OCI-LY7 (cell line): ENCODE data around the gene POU2AF1. TPM values are rescaled to one million over a fixed set of nuclear protein-coding genes. Genes with fewer than 3 reads are reported as not detected.

Experiments
- Bru-seq: library from RNA; stranded (reverse); fragments of 400-500 nt; gene quantifications from one replicate; lab custom pipeline; 2021; lab: Mats Ljungman, UMichigan
- BruChase-seq, 2 experiments: library from RNA; stranded (reverse); fragments of 400-500 nt; gene quantifications; one replicate each; lab custom pipeline; 2021; lab: Mats Ljungman, UMichigan
- BruUV-seq: library from RNA; stranded (reverse); fragments of 400-500 nt; replicated peaks from 2 replicates; lab custom pipeline; 2021; lab: Mats Ljungman, UMichigan
- CTCF ChIA-PET: fragments of 300-600 bp; sonication (Branson Sonifier 250); formaldehyde crosslinking; loops from one replicate; lab custom pipeline; 2022; ENCODE audit warnings: antibody characterized with exemption; ENCODE audit not compliant: unreplicated experiment; lab: Charles Lee
- POLR2A ChIA-PET: fragments of 300-600 bp; sonication (Branson Sonifier 250); formaldehyde crosslinking; loops from one replicate; lab custom pipeline; 2022; ENCODE audit warnings: antibody characterized with exemption; lab: Charles Lee
- DNase-seq: peaks from one replicate; pipeline ENCODE4 v3.0.0-alpha.2; 2015; ENCODE audit warnings: low spot score
- H2AFZ ChIP-seq: fragments of 200-600 bp; sonication (generic), shearing (Covaris generic); 2 replicates; pipeline ENCODE4 v1.6.1; 2014; ENCODE audit warnings: mild to moderate bottlenecking, antibody characterized with exemption, low read length, moderate library complexity
- H3K27ac ChIP-seq: fragments of 200-600 bp; sonication (generic); 2 replicates; pipeline ENCODE4 v1.5.1; 2014; ENCODE audit warnings: mixed run types, low read depth, mild to moderate bottlenecking, moderate library complexity, low read length, inconsistent platforms; ENCODE audit not compliant: poor library complexity, severe bottlenecking
- H3K36me3 ChIP-seq: fragments of 200-600 bp; sonication (generic); 2 replicates; pipeline ENCODE4 v1.6.1; 2014; ENCODE audit warnings: mild to moderate bottlenecking, antibody characterized with exemption, low read length, moderate library complexity, mixed read lengths; ENCODE audit not compliant: insufficient read depth
- H3K4me1 ChIP-seq: fragments of 200-600 bp; sonication (generic); 2 replicates; pipeline ENCODE4 v1.5.1; 2014; ENCODE audit warnings: mild to moderate bottlenecking, low read length; ENCODE audit not compliant: insufficient read depth, poor library complexity, severe bottlenecking
- H3K4me2 ChIP-seq: fragments of 200-600 bp; sonication (generic); 2 replicates; pipeline ENCODE4 v1.6.1; 2014; ENCODE audit warnings: mild to moderate bottlenecking, low read length
- H3K4me3 ChIP-seq: fragments of 200-600 bp; sonication (generic); 2 replicates; pipeline ENCODE4 v1.5.1; 2014; ENCODE audit warnings: mild to moderate bottlenecking, low read depth, low read length; ENCODE audit not compliant: poor library complexity, severe bottlenecking
- H3K79me2 ChIP-seq: fragments of 200-600 bp; sonication (generic); 2 replicates; pipeline ENCODE4 v1.6.1; 2016; ENCODE audit warnings: low read depth, mild to moderate bottlenecking, low read length, moderate library complexity, mixed read lengths; ENCODE audit not compliant: insufficient read depth
- H3K9me2 ChIP-seq: fragments of 200-600 bp; sonication (generic); 2 replicates; pipeline ENCODE4 v1.6.1; 2016; ENCODE audit warnings: mild to moderate bottlenecking, low read length, mixed read lengths; ENCODE audit not compliant: insufficient read depth
- H3K9me3 ChIP-seq: fragments of 200-600 bp; sonication (generic); 2 replicates; pipeline ENCODE4 v1.6.1; 2014; ENCODE audit warnings: mild to moderate bottlenecking, mixed run types, low read length, mixed read lengths
- H4K20me1 ChIP-seq: fragments of 200-600 bp; sonication (generic); 2 replicates; pipeline ENCODE4 v1.6.1; 2014; ENCODE audit warnings: mild to moderate bottlenecking, antibody characterized with exemption, low read length, moderate library complexity, mixed read lengths; ENCODE audit not compliant: insufficient read depth
- EZH2phosphoT487 ChIP-seq: fragments of 200-600 bp; sonication (generic); IDR thresholded peaks from 2 replicates; pipeline ENCODE4 v1.6.1; 2018; ENCODE audit warnings: low read depth, borderline replicate concordance, mild to moderate bottlenecking, mixed run types, antibody characterized with exemption, low read length, moderate library complexity, mixed read lengths
- intact Hi-C: fragments of 100-400 bp; cut with micrococcal nuclease; formaldehyde crosslinking; loops from one replicate; pipeline ENCODE4 v1.10.0; 2022; ENCODE audit not compliant: unreplicated experiment
- long read RNA-seq: library from polyadenylated mRNA; stranded (forward); transcript quantifications from one replicate; pipeline ENCODE4 v2.0.0, GENCODE V29; 2022
- total RNA-seq, 2 experiments: library from RNA; depleted of rRNA in 1 of 2; stranded (reverse); fragments of >200 nt in 1 of 2; shearing (Covaris generic) in 1 of 2; gene quantifications; 2 replicates each; pipeline ENCODE4 v1.2.3, GENCODE V29; 2014 to 2022
- TF ChIP-seq, protein P1 (sequence below): fragments of 200-600 bp; sonication (generic); conservative IDR thresholded peaks from 2 replicates; pipeline ENCODE4 v1.5.1; 2014; ENCODE audit warnings: mild to moderate bottlenecking, antibody characterized with exemption, low read length, moderate library complexity, mixed read lengths

The POU2AF1 gene
- total RNA-seq (2014; rRNA removed; shearing (Covaris generic)) (56.4 and 86.1 TPM in 2 replicates), total RNA-seq (2022) (285 and 315 TPM in 2 replicates), Bru-seq, nascent RNA (percentile 99 among the genes with signal in this experiment), BruChase-seq, experiment 1, labeled RNA remaining after a 6-hour chase (percentile 99 among the genes with signal in this experiment), BruChase-seq, experiment 2, labeled RNA remaining after a 2-hour chase (percentile 99 among the genes with signal in this experiment)
- long read RNA-seq, transcript POU2AF1-201 (5 exons, 3,295 nt) = major isoform, 80 of 220 reads
- long read RNA-seq, partial matches to known transcripts = 48 of 220 reads
- long read RNA-seq, other reads (novel, unspliced or antisense) = 91 of 220 reads

- Histone ChIP-seq H3K4me1 (peaks cover 74% of the 10 kb centered on the region), H3K9me3 (peaks cover under 1% of the 10 kb centered on the region; the same call in 1 of the 2 replicates), H3K4me2 (peak within 1 kb of the TSS; percentile 96), H3K9me2 (no peaks in the 10 kb centered on the region), H3K79me2 (peaks cover 72% of the 10 kb centered on the region), H2AFZ (peak within 1 kb of the TSS; percentile 63; the same call in 1 of the 2 replicates), H3K36me3 (peaks cover 48% of the 10 kb centered on the region), H3K4me3 (peak within 1 kb of the TSS; percentile 92), H4K20me1 (peaks cover 27% of the 10 kb centered on the region; the same call in 1 of the 2 replicates), H3K27ac (peak within 1 kb of the TSS; percentile 96)
- intact Hi-C loops = loop anchor here (1.0 to 5.0 kb wide), 5 partner anchors 11 to 202 kb away; no protein-coding TSS in a partner anchor
- CTCF ChIA-PET = interaction anchor here (0.7 to 2.5 kb wide), 8 partner anchors 9 to 58 kb away, joined by 3 to 9 read pairs (median 4); no protein-coding TSS in a partner anchor
- TF ChIP-seq, protein P1, sequence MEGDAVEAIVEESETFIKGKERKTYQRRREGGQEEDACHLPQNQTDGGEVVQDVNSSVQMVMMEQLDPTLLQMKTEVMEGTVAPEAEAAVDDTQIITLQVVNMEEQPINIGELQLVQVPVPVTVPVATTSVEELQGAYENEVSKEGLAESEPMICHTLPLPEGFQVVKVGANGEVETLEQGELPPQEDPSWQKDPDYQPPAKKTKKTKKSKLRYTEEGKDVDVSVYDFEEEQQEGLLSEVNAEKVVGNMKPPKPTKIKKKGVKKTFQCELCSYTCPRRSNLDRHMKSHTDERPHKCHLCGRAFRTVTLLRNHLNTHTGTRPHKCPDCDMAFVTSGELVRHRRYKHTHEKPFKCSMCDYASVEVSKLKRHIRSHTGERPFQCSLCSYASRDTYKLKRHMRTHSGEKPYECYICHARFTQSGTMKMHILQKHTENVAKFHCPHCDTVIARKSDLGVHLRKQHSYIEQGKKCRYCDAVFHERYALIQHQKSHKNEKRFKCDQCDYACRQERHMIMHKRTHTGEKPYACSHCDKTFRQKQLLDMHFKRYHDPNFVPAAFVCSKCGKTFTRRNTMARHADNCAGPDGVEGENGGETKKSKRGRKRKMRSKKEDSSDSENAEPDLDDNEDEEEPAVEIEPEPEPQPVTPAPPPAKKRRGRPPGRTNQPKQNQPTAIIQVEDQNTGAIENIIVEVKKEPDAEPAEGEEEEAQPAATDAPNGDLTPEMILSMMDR = no peak
- TF ChIP-seq EZH2phosphoT487 = no peak
- POLR2A ChIA-PET = interaction anchor here (0.7 to 24.8 kb wide), 21 partner anchors 10 to 316 kb away, joined by 3 to 577 read pairs (median 6); no protein-coding TSS in a partner anchor
- DNase-seq = peak; percentile 95
- no TSS peak for BruUV-seq
These were observed at the start of gene POU2AF1 for GRCh38 chr11:111378861-111379601. TSS of gene POU2AF1 (minus strand) at chr11:111379275. CDS start at chr11:111379177, 98 bp downstream.

DNA sequence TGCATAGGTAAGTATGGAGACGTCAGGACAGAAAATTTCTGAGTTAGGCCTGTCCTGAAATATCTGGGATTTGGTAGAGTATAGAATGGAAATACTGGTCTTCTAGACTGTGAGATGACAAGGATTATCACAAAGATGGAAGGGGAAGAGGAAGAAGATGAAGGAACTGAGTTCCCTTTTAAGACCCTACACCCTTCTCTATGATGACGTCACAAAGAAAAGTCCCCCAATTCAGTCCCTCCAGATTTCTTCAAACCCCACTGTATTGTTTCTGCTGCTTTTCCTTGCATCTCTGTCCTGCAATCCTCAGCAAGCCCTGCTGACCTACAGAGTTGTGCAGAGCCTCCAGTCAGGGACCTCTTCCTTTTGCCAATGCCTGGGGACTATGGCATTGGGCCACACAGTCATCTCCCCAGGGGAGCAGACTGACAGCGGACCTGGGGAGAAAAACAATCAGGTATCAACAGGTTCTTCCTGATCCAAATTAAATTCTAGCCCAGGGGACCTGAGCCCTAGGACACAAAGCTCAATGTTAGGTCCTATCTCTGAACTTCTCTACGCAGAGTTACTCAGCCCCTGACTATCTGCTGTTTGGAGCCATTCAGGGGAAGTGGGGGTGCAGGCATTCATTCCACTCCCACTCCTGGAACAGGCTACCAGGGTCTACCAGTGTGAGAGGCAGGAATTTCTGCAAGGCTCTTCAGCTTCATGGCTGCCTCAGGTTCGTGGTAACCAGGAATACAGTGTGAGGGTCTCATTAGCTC, 49.2 kb upstream of the POU2AF1 start:
- ChIA-PET POLR2A (interaction anchor here (0.8 to 5.0 kb wide), 13 partner anchors 10 to 196 kb away, joined by 3 to 39 read pairs (median 4); partner anchors contain the start of gene POU2AF1), CTCF (interaction anchor here (0.7 to 3.6 kb wide), 6 partner anchors 10 to 156 kb away, joined by 3 to 22 read pairs (median 3); partner anchors contain the start of gene POU2AF1)
- no peaks in the 10 kb centered on the region for H3K36me3 ChIP-seq
- no peaks in the 10 kb centered on the region for H3K9me2 ChIP-seq
- no peaks in the 10 kb centered on the region for H4K20me1 ChIP-seq
- BruUV-seq = no TSS peak
- no peak overlapping the region for H3K4me3 ChIP-seq
- H3K9me3 ChIP-seq = no peaks in the 10 kb centered on the region
- intact Hi-C loops = loop anchor here (5.0 kb wide), 1 partner anchor 996 kb away; no protein-coding TSS in a partner anchor
- TF ChIP-seq, protein P1 = no peak
- no peak for TF ChIP-seq EZH2phosphoT487
- H3K4me1 ChIP-seq = peaks cover 32% of the 10 kb centered on the region
- peak overlapping the region; percentile 24; the same call in 1 of the 2 replicates for H3K4me2 ChIP-seq
- no peak for DNase-seq
- no peak overlapping the region for H3K27ac ChIP-seq
- no peaks in the 10 kb centered on the region for H3K79me2 ChIP-seq
- peak overlapping the region; percentile 87; the same call in 1 of the 2 replicates for H2AFZ ChIP-seq
